Stimulated activated CD4-positive, alpha-beta T cell treated with anti-CD3 and anti-CD28 coated beads, Interleukin-15, amount 100 ng/mL, for 1 hour (primary cell): ENCODE measurements around the gene RREB1.
"Not testable (repeated sequence)": the region's sequence is repeated elsewhere in the genome, so short reads cannot be mapped to it uniquely, and the experiment has no call there.

Experiments
- DNase-seq, 2 donors: peaks; one replicate each; pipeline ENCODE4 v3.0.0-alpha.2; 2020; ENCODE audit warnings: low read depth in 1 of 2, low spot score in 1 of 2

The RREB1 gene

GRCh38 chr6:7261852-7262461 is 154.2 kb downstream of the RREB1 start:
- DNase-seq, result no peak

DNA sequence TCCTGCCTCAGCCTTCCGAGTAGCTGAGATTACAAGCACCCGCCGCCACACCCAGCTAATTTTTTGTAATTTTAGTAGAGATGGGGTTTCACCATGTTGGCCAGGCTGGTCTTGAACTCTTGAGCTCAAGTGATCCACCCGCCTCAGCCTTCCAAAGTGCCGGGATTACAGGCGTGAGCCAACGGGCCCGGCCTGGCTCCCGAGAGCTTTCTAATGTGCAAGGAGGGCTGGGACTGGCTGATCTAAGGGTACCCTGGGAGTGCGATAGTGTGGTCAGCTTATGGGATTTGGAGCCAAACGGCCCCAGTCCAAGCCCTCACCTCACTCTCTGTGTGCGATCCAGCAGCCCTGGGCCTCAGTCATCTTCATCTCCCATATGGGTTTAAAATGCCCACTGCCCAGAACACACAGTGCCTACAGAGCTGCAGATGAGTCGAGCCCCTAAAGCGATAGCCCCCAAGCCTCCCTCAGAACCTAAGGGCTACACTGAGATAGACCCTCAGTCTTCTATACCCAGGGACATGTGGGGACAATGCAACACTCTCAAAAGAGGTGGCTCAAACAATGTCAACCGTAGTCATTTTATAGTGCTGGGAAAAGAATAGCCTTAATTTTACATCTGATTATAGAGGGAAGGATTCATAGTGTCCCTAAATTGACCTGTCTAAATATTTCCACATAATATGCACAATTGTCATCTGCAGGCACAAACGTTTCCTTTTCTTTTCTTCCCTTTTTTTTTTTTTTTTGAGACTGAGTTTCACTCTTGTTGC is 155.2 kb downstream of the RREB1 start:
- no peak for DNase-seq

- DNase-seq, result not testable (repeated sequence)
These were observed 155.7 kb downstream of the RREB1 start for GRCh38 chr6:7263519-7263805.

- no peak for DNase-seq
These were observed 156.3 kb downstream of the RREB1 start for GRCh38 chr6:7264041-7264440.

- no peak for DNase-seq
These were observed 157.1 kb downstream of the RREB1 start for GRCh38 chr6:7264686-7265384.

DNA sequence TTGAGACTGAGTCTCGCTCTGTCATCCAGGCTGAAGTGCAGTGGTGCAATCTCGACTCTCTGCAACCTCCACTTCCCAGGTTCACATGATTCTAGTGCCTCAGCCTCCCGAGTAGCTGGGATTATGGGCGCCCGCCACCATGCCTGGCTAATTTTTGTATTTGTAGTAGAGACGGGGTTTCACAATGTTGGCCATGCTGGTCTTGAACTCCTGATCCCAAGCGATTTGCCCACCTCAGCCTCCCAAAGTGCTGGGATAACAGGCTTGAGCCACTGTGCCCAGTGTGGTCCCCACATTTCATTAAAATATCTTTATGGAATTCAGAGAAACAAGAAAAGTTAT is 157.6 kb downstream of the RREB1 start:
- DNase-seq, result not testable (repeated sequence)

DNA sequence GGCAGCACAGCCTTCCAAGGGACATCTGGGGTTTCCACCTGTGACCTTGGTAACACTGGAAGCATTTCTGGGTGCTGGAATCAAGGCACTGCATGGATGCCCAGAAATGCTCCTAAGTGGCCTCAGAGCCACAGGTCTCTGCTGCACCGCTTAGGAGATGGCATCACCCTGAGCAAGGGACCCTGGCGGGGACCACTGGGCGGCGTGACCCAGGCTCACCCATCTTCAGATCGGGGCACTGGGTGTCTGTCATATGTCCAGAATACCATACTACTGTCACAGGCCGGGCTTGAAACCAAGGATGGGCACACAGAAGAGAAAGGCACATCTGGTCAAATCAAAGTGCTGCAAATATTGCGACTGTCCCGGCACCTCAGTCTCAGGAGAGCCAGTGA is 159.3 kb downstream of the RREB1 start:
- no peak for DNase-seq

DNA sequence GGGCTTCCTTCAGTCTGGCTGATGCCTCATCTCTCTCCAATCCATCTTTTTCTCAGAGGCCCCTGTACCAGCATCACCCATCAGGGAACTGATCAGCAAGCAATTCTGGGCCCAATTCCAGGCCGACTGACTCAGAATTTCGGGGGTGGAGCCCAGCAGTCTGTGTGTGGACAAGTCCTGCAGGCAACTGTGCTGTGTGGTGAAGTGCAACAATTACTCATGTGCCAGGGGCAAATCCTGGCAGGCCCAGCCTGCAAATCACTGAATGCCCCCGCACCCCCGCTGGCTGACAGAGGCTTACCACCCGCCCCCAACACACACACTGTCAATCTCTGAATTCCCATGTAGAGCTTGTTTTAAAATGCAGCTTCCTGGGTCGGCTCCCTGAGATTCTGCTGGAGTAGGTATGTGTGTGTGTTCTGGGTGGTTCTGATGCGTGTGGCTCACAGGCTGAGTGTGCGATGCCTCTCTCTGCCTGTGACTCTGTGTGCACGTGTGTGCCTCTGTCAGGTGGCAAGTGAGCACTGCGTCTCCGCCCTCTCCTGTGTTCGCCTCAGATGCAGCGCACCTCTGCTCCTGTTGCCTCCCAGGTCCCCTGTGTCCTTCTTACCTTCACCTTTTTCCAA is 159.8 kb downstream of the RREB1 start:
- no peak for DNase-seq

GRCh38 chr6:7268362-7268761 is 160.6 kb downstream of the RREB1 start:
- no peak for DNase-seq

DNA sequence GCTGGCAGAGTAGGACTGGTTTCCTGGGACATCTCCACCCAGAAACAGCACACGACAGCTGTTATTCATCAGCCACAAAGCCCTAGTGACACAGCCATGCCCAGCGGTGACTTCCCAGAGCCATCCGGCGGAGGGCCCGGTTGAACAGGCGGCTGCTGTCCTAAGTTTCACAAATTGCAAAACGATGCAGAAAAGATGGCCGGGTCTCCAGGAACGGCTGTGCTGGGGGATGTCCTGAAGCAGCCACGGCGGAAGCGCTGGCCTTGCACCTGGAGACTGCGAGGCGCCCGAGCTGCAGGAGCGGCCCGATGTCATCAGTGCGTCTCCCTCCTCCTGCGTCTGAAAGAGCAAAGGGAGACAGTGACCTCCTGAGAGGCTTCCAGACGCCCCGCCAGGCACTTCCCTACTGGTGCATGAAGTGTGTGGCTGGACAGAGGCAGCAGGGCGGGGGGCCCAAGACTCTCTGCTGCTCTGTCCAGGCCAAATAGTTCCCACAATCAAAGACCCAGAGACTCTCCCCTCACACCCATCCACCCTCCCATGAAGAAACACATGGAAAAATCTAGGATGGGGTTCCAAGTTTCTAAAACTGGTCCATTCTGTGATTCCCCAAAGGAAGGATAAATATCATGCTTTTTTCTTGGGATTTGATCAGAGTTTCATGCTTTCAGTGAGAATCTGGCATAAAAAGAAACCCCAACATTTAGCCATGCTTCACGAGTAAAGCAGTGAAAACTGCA is 161.2 kb downstream of the RREB1 start:
- DNase-seq, result no peak

DNA sequence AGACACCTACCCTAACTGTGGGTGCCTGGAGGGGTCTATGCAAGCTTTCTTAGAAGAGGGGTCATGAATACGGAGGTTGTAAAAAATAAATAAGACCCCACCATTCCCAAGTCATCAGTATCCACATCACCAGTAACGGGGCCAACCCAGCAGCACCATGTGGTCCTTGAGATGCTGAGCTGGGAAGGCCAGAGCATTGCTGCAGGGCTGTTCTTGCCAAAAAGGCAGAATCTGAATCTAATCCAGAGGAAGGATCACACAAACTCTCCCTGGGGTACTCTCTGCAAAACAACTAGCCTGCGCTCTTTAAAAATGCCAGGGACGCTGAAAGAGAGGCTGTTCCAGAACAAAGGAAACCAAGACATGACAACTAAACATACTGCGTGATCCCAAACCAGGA is 162.1 kb downstream of the RREB1 start:
- DNase-seq, result no peak

GRCh38 chr6:7270320-7271204 is 162.8 kb downstream of the RREB1 start:
- DNase-seq, result no peak

GRCh38 chr6:7271205-7271534 is 163.4 kb downstream of the RREB1 start:
- DNase-seq, result no peak

DNA sequence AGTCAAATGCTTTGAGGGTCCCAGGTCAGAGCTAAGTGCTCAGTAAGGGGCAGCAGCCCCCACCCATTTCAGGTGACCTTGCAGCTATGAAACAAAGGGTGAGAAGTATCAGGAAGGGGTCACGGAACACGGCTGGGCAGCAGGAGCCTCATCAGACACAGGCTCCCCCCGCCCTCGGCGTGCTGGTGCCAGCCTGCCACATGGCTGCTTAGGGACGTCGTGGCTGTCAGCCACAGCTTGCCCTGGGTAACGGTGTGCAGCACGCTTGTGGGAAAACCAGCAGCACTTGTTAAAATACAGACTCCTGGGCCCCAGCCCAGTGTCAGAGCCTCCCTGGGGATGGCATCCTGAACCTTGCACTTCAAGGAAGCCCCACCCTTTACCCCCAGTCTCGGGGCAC is 165.9 kb downstream of the RREB1 start:
- no peak for DNase-seq

GRCh38 chr6:7274525-7274924 is 166.8 kb downstream of the RREB1 start:
- DNase-seq, result not testable (repeated sequence)

DNA sequence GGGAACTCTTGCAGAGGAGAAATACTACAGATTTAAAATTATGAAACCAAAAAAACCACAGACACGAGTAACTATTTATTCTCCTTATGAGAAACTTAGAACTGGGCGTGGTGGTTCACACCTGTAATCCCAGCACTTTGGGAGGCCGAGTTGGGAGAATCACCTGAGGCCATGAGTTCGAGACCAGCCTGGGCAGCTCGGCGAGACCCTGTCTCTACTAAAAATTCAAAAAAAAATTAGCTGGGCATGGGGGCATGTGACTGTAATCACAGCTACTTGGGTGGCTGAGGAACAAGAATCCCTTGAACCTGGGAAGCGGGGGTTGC is 168.4 kb downstream of the RREB1 start:
- no peak for DNase-seq

GRCh38 chr6:7282097-7282906 is 174.5 kb downstream of the RREB1 start:
- DNase-seq, result no peak

- DNase-seq, result no peak
These were observed 175.9 kb downstream of the RREB1 start for GRCh38 chr6:7283676-7284075.

GRCh38 chr6:7285416-7285815 is 177.7 kb downstream of the RREB1 start:
- no peak for DNase-seq

- no peak for DNase-seq
These were observed 182.3 kb downstream of the RREB1 start for GRCh38 chr6:7290079-7290478.
